ENCODE results near the gene PSMC5.

DNA sequence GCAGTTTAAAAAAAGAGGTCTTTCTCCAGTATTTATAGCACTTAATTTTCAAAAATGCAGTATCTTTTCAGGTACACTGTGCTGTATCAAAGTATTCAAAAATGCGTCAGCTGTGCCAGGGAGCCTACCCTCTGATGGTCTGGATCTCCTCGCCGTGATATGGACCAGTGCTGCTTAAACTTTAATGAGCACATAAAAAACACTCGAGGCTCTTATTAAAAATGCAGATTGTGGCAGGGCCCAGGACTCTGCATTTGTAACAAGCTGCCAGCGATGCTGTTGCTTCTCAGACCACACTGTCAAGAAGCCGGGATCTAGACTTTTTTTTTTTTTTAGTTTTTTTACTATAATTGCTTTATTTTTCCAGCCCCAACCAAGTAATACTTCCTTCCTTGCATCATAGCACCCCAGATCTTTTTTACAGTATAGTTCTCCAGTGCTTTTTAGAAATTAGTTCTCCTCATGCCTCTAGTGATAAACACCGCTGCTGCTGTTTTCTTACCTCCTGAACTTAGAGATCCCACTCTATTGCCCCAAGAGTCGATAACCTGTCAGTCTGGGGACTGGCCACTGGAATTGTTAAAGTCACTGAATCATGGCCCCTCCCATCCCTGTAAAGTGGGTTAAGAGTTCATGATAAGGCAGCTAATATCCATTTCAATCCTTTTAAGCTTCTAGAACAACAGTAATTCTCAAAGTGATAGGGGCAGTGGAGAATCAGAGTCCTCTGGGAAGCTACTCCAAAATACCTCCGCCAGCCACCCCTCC is 16.9 kb downstream of the PSMC5 start:
- no peak for TF ChIP-seq CSDC2 (CRISPR knock-in tag; IDR thresholded peaks at IDR 0.05)
- TF ChIP-seq PATZ1 (CRISPR knock-in tag; IDR thresholded peaks at IDR 0.05; ENCODE audit: borderline replicate concordance), result no peak
- TF ChIP-seq TSHZ2 (CRISPR knock-in tag; IDR thresholded peaks at IDR 0.05), result no peak
- TF ChIP-seq ZNF565 (CRISPR knock-in tag; conservative IDR thresholded peaks at IDR 0.05; ENCODE audit: low read depth), result no peak
- no peak for TF ChIP-seq ZFP3 (CRISPR knock-in tag; IDR thresholded peaks at IDR 0.05)
- no peak for TF ChIP-seq OSR1 (CRISPR knock-in tag; IDR thresholded peaks at IDR 0.05)
- TF ChIP-seq RARB (CRISPR knock-in tag; IDR thresholded peaks at IDR 0.05), result no peak
- TF ChIP-seq ZC3H10 (CRISPR knock-in tag; IDR thresholded peaks at IDR 0.05), result no peak
